Memory B cell (primary cell): ENCODE results near the gene CYS1.

Experiments used
- ATAC-seq: fragments of 150-1000 bp; cut with Tn5 transposase; 2 replicates; pipeline ENCODE4 v1.10.0; 2021; ENCODE audit warnings: low read depth, mild to moderate bottlenecking, moderate library complexity
- DNase-seq, 2 donors: peaks; one replicate each; pipeline ENCODE4 v3.0.0; 2022; ENCODE audit warnings: low spot score in 2 of 2
- H3K27ac Mint-ChIP-seq: one replicate; pipeline ENCODE4 v1.8.0; 2022; ENCODE audit warnings: mild to moderate bottlenecking, moderate library complexity, mixed read lengths
- H3K27me3 Mint-ChIP-seq: one replicate; pipeline ENCODE4 v1.8.0; 2022; ENCODE audit warnings: mixed read lengths
- H3K36me3 Mint-ChIP-seq: one replicate; pipeline ENCODE4 v1.8.0; 2022; ENCODE audit warnings: mild to moderate bottlenecking, mixed read lengths
- H3K4me1 Mint-ChIP-seq: one replicate; pipeline ENCODE4 v1.8.0; 2022; ENCODE audit warnings: mixed read lengths
- H3K4me3 Mint-ChIP-seq: one replicate; pipeline ENCODE4 v1.8.0; 2022; ENCODE audit warnings: mild to moderate bottlenecking, moderate library complexity, mixed read lengths
- H3K9me3 Mint-ChIP-seq: one replicate; pipeline ENCODE4 v1.8.0; 2022; ENCODE audit warnings: mixed read lengths

CYS1 gene

DNA sequence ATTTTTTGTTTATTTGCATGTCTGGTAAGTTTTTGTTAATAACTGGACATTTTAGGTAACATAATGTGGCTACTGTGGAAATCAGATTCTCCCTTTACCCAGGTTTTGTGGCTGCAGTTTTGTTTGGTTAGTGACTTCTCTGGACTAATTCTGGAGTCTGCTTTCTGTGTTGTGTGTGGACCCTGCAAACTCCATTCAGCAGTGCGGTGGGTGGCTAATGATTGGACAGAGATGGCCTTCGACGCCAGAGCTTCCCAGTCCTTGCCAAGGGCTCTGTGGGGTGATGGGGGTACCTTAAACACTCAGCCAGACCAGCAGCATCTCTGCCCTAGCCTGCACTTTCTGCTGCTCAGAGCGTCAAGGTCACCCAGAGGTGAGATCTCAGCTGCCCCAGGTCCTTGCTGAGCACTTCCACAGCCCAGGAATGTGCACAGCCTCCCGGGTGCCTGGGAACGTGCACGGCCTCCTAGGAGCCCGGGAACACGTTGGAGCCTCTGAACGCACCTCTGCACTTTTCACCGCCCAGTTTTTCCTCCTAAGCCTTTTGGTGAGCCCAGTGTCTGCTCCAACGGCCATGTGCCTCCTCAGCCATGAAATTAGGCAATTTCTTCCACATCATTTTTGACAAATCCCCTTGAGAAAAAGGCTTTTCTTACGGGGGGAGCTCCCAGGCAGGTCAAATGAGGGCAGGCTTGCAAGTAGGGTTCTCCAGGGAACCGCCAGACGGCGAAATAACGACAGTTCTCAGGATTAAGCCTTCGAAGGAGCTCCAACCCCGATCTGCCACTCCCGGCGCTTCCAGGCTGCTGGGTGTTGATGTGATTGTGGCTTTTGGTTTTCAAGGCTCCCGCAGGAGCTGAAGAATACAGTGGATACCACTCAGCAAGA is 72.0 kb downstream of the CYS1 start:
- no peaks in the 10 kb centered on the region for H3K4me1 Mint-ChIP-seq
- no peak for ATAC-seq
- H3K27me3 Mint-ChIP-seq, result peaks cover 4% of the 10 kb centered on the region
- no peak for DNase-seq
- H3K9me3 Mint-ChIP-seq, result no peaks in the 10 kb centered on the region
- no peaks in the 10 kb centered on the region for H3K36me3 Mint-ChIP-seq
- H3K4me3 Mint-ChIP-seq, result no peak overlapping the region
- no peak overlapping the region for H3K27ac Mint-ChIP-seq

GRCh38 chr2:10007435-10007834 is 72.8 kb downstream of the CYS1 start:
- Mint-ChIP-seq H3K27me3 (peaks cover 4% of the 10 kb centered on the region), H3K36me3 (no peaks in the 10 kb centered on the region), H3K4me1 (no peaks in the 10 kb centered on the region), H3K4me3 (no peak overlapping the region), H3K27ac (no peak overlapping the region), H3K9me3 (no peaks in the 10 kb centered on the region)
- DNase-seq, result no peak
- ATAC-seq, result no peak
